ENCODE measurements around the gene TRIM49. TPM values are rescaled to one million over a fixed set of nuclear protein-coding genes. Genes with fewer than 3 reads are reported as not detected.
A peak's percentile ranks its signal among the peaks of the same experiment; 100 is the strongest.
"Not testable (repeated sequence)": the region's sequence is repeated elsewhere in the genome, so short reads cannot be mapped to it uniquely, and the experiment has no call there.

Gene TRIM49
- polyA plus RNA-seq, 1 of the 3 experiments (the other 2 are of a cell fraction), result not detected

DNA sequence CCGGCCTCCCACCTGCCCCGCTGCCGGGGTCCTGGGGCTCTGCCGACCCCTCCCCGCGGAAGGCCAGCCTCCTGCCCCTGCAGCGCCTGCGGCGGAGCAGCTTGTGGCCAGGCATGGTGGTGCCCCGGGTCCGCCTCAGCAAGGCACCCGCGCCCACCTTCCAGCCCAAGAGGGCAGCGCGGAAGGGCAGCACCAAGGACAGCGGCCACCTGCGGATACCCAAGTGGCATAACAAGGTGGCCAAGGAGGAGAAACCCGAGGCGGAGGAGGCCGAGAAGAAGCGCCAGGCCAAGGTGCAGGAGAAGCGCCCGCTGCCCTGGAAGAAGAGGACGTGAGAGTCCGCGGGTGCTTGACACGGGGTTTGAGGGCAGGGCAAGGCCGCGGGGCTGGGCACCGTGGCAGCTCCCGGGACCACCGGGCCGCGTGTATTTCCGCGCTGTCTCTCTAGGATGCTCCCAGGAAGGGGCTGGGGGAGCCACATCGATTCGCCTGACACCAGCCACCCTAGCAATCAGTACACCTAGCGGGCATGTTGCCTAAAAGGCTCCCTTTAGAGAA lies 20.8 kb downstream of the TRIM49 start:
- H3F3A ChIP-seq (replicated peaks; ENCODE audit: insufficient read depth); H3K9me2 ChIP-seq; H2AFZ ChIP-seq (ENCODE audit: low read depth); CTCF ChIA-PET; H3K9ac ChIP-seq; POLR2A ChIA-PET; H3K4me2 ChIP-seq; DNase-seq; H3K27me3 ChIP-seq (ENCODE audit: insufficient read depth); H3K4me1 ChIP-seq (ENCODE audit: control insufficient read depth in 1 of 2, insufficient read depth in 2 of 2, low read depth in 1 of 2, low read length in 1 of 2); H3K4me3 ChIP-seq (ENCODE audit: low read depth in 2 of 2, low read length in 1 of 2); H3K79me2 ChIP-seq (ENCODE audit: insufficient read depth); H3K36me3 ChIP-seq (replicated peaks in 1 of 2; ENCODE audit: control insufficient read depth in 1 of 2, insufficient read depth in 2 of 2, low read length in 1 of 2); H4K20me1 ChIP-seq (ENCODE audit: insufficient read depth); H3K9me3 ChIP-seq; H3K27ac ChIP-seq (ENCODE audit: low read depth in 2 of 2, low read length in 1 of 2): not testable (repeated sequence)
- TF ChIP-seq, protein P1, sequence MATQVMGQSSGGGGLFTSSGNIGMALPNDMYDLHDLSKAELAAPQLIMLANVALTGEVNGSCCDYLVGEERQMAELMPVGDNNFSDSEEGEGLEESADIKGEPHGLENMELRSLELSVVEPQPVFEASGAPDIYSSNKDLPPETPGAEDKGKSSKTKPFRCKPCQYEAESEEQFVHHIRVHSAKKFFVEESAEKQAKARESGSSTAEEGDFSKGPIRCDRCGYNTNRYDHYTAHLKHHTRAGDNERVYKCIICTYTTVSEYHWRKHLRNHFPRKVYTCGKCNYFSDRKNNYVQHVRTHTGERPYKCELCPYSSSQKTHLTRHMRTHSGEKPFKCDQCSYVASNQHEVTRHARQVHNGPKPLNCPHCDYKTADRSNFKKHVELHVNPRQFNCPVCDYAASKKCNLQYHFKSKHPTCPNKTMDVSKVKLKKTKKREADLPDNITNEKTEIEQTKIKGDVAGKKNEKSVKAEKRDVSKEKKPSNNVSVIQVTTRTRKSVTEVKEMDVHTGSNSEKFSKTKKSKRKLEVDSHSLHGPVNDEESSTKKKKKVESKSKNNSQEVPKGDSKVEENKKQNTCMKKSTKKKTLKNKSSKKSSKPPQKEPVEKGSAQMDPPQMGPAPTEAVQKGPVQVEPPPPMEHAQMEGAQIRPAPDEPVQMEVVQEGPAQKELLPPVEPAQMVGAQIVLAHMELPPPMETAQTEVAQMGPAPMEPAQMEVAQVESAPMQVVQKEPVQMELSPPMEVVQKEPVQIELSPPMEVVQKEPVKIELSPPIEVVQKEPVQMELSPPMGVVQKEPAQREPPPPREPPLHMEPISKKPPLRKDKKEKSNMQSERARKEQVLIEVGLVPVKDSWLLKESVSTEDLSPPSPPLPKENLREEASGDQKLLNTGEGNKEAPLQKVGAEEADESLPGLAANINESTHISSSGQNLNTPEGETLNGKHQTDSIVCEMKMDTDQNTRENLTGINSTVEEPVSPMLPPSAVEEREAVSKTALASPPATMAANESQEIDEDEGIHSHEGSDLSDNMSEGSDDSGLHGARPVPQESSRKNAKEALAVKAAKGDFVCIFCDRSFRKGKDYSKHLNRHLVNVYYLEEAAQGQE (IDR thresholded peaks at IDR 0.05; ENCODE audit: low read depth, low read length), result peak; percentile 53; the same call in 1 of the 2 replicates
- WGBS (ENCODE audit: low lambda C conversion rate), result 49% methylated on average over 27 of the region's 39 CpGs

DNA sequence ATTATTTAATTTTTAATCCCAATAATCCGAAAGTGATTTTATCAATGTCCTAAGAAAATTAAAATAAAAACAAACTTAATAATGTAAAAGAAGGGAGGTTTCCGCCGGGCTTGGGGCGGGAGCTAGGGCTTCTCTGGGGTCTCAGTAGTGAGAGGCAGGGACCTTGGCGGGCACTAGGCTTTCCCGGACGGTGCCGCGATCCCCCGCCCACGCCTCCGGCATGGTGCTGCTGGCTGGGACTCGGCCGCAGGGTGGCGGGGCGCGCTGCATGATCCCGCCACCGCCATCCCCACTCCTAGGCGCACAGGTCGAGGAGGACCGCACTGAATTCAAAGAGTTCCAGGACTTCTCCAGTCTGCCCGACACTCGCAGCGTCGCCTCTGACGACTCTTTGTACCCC lies 22.6 kb downstream of the TRIM49 start:
- WGBS (ENCODE audit: low lambda C conversion rate), result 41% methylated on average over 9 of the region's 27 CpGs
- POLR2A ChIA-PET; H3K9ac ChIP-seq; H3K79me2 ChIP-seq (ENCODE audit: insufficient read depth); H3K27ac ChIP-seq (ENCODE audit: low read depth in 2 of 2, low read length in 1 of 2); CTCF ChIA-PET; H3K4me3 ChIP-seq (ENCODE audit: low read depth in 2 of 2, low read length in 1 of 2); H2AFZ ChIP-seq (ENCODE audit: low read depth); H4K20me1 ChIP-seq (ENCODE audit: insufficient read depth); H3K9me2 ChIP-seq; DNase-seq; H3F3A ChIP-seq (replicated peaks; ENCODE audit: insufficient read depth); H3K36me3 ChIP-seq (replicated peaks in 1 of 2; ENCODE audit: control insufficient read depth in 1 of 2, insufficient read depth in 2 of 2, low read length in 1 of 2); H3K4me2 ChIP-seq; H3K27me3 ChIP-seq (ENCODE audit: insufficient read depth); H3K4me1 ChIP-seq (ENCODE audit: control insufficient read depth in 1 of 2, insufficient read depth in 2 of 2, low read depth in 1 of 2, low read length in 1 of 2); H3K9me3 ChIP-seq: not testable (repeated sequence)

GRCh38 chr11:89750822-89751221 lies 57.6 kb downstream of the TRIM49 start:
- H3K4me3 ChIP-seq (ENCODE audit: low read depth in 2 of 2, low read length in 1 of 2); CTCF ChIA-PET; H3K27ac ChIP-seq (ENCODE audit: low read depth in 2 of 2, low read length in 1 of 2); H3F3A ChIP-seq (replicated peaks; ENCODE audit: insufficient read depth); H3K36me3 ChIP-seq (replicated peaks in 1 of 2; ENCODE audit: control insufficient read depth in 1 of 2, insufficient read depth in 2 of 2, low read length in 1 of 2); H4K20me1 ChIP-seq (ENCODE audit: insufficient read depth); H3K9me3 ChIP-seq; DNase-seq; H3K9ac ChIP-seq; H3K9me2 ChIP-seq; H3K4me1 ChIP-seq (ENCODE audit: control insufficient read depth in 1 of 2, insufficient read depth in 2 of 2, low read depth in 1 of 2, low read length in 1 of 2); POLR2A ChIA-PET; H2AFZ ChIP-seq (ENCODE audit: low read depth); H3K4me2 ChIP-seq; H3K27me3 ChIP-seq (ENCODE audit: insufficient read depth); H3K79me2 ChIP-seq (ENCODE audit: insufficient read depth): not testable (repeated sequence)

Small RNA genes within 50 kb of the gene (small RNA-seq; reads per million reads assigned to genes)
- gene AP003122.3, result 0 reads per million in 7 experiments

Other genes starting within 250 kb of the TRIM49 start
- not detected in 2 replicates for gene TRIM77, start 98.3 kb downstream of the TRIM49 start, polyA plus RNA-seq (2012; rRNA removed)
- gene TRIM64B, start 69.9 kb upstream of the TRIM49 start, polyA plus RNA-seq (2012; rRNA removed), result not detected in 2 replicates
- gene TRIM49D1, start 113.7 kb upstream of the TRIM49 start, polyA plus RNA-seq (2012; rRNA removed), result not detected in 2 replicates
- gene TRIM49D2, start 115.5 kb upstream of the TRIM49 start, polyA plus RNA-seq (2012; rRNA removed), result not detected in 2 replicates
- gene TRIM64, start 157.5 kb upstream of the TRIM49 start, polyA plus RNA-seq (2012; rRNA removed), result not detected in 2 replicates
- gene TRIM49C, start 222.5 kb upstream of the TRIM49 start, polyA plus RNA-seq (2012; rRNA removed), result not detected in 2 replicates